Stimulated activated naive CD4-positive, alpha-beta T cell treated with Interleukin-2 at 50 U/mL for 16 hours (primary cell): Measurements from ENCODE around the gene CTXN3.

Source experiments
- DNase-seq: peaks from one replicate; lab custom pipeline; 2025; lab: John Stamatoyannopoulos, UW

Gene CTXN3

DNA sequence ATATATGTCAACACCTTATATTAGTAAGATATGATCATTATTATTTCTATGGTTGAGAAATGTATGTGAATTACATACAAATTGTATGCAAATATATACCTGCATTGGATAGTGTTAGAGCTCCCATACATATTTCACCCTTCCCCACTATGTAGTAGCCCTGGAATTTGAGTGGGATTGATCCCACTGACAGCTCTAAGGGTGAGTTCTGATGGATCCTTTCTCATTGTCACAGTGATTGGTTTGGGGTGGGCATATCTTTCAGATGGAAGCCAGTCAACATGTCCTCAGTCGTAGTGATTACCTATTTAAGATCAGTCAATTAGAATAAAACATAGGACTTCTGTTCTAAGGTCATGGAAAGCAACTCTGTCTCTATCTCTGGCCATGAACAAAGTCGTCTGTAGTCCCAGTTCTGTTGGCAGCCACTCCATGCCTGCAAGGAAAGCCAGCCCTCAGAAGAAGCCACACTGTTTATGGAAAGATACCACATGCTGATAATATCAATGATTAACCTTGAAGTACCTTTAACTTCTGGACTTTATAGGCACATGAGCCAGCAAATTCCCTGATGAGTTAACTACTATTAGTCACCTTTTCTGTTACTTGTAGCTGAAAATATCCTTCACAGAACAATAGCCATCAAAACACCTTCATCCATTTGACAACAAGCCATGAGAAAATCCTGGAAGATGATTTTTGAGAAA, 49.2 kb downstream of the CTXN3 start:
- no peak for DNase-seq

DNA sequence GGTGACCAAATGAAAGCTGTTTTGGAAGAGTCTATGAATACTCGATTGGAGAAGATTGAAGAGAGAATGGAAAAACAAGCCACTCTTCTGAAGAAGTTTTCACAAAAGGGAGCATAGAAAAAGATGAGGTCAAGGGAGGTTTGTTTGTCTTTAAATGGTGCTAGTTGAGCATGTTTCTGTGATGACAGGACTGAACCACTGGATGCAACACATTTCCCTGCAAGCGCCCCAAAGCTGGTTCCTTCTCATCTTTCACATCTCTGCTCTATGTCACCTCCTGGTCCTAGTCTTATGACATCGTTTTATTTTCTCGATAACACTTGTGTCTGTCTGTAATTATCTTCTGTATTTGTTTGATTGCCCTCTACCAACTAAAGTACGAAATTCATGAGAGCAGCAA, 50.5 kb downstream of the CTXN3 start:
- no peak for DNase-seq

DNA sequence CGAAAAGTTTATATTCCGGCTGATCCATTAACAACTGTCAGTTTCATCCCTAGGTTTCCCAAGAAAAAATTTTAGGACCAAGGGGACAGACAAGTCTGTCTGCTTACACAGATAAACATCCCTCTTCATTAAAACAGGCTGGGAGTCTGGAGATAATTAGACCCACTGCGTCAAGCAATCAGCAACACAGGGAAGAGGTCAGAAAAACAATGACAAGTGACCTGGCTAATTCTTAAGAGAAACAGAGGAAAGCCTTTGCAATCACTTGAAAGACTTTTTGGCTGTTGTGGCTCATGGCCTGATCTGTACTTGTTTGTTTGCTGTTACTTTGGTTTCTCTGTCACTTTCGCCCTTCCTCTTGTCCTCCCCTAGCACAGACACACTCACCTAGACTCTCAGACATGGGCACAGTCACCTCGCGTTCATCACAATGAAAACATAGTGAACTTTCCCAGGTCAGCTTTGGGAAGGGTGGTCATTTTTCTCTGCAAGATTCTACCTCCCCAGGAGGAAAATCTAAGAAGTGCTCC, 51.4 kb downstream of the CTXN3 start:
- DNase-seq = no peak

DNA sequence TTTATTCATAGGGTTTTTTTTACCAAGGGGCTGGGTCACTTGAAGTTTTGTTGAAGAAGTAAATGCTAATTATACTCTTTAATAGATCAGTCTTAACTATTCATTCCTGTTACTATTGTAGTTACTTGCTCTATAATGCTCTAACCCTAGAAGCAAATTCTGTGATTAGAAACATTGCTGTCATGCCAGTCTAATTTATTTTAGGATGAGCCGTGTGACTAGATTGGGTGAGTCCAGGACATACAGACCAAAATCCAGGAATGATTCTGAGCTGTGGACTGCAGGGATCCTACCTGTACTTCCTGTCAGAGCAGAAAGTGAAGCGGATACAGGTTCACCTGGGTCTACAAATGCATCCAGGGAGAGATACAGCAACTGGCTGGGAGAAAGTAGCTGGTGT, 53.6 kb downstream of the CTXN3 start:
- DNase-seq = no peak

DNA sequence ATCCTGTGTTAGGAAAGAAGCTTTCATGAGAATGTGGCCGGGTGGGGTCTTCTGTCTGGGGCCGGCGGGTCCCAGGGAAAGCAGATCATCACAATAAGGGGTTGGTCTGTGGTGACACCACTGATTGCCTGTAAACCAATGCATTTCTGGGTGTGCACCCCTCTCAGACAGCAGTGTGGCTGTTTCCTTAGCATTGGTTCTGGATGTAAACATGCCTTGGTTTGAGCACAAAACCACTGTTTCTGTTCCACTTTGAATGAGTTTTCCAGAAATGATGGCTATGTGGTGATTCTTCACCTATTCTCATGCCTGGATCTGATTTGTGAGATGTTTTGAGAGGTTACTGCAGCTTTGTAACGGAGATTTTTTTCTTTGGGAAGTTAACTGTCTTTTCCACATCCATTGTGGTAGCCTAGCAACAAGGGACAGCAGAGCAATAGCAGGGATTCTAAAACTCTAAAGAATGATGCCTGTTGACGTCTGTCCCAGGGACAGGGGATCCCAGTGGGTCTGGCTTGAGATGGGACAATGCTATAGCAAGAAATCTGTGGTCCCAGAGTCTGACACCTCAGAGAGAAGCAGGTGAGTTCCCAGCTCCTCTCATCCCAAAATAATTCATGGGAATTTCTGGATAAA, 54.2 kb downstream of the CTXN3 start, which contains the start of gene CCDC192:
Gene CCDC192 (plus strand): TSS at position 466 of the 636 bp plus-strand sequence. CDS start 55 bp downstream, at position 521.
- DNase-seq = no peak

DNA sequence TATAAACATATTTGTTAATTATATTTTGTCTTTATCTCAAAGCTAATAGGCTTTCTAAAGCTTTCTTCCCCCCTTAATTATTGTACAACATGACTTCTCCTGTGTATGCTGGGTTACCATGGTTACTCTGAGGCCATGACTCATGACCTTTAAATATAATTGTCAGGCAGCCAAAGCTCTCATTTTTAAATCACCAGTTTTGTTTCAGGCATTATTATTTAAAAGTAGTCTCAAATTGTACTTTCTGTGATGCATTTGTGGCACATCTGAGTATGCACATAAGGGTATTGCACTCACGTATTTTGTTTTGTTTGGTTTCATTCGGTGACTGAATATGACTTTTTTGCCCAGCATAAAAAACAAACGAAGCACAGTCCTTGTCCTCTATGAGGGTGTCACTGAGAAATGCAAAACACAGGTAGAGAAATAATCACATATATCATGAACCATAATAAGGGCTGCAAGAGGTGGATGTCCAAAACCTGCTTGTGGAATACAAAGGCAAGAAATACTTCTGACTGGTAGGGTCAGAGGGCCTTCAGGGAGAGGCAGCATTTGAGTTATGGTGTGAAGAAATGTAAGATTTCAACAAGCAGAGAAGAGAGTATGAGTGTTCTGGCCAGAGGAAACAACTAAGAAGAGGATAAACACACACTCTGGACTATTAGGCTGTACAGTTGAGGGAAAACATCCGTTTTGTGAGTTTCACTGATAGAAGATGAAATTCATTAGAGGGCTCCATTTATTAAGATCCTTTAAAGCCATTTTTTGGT, 56.4 kb downstream of the CTXN3 start:
- DNase-seq = no peak

DNA sequence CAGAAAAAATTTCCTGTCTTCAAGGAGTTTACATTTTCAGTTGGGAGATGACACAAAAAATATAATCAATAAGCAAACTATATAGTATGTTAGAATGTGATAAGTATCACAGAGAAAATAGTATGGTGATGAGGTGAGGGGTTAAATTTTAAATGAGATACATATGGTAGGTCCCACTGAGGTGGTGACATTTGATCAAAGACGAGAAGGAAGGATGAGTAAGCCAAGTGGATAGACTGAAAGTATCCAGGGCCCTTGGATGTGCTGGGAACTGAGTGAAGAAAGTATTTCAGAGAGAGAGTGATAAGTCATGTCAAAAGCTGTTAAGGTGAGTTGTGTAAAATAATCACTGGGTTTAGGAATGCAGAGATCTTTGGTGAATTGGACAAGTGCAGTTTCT, 57.8 kb downstream of the CTXN3 start:
- no peak for DNase-seq

DNA sequence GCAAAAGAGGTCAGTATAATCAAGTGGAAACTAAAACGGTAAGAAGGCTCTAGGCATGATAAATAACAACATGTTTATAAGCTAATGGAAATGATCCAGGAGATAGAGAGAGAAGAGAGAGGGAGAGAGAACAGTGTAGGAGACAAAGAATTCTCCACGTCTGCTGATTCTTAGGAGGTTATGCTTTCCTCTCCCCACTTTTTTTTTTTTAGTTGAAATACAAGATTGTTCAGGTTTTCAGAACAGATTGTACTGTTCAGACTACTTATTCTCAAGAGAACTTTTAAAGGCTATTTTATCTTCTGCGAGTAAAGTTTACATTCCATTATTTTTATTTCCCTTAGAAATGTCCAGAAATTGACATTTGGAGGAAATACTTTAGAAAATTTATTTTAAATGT, 58.3 kb downstream of the CTXN3 start:
- no peak for DNase-seq
